ENCODE results near the gene OR1Q1.
"Not testable (repeated sequence)": the region's sequence is repeated elsewhere in the genome, so short reads cannot be mapped to it uniquely, and the experiment has no call there.

OR1Q1 gene

GRCh38 chr9:122614362-122614761 is at the start of gene OR1Q1:
Gene OR1Q1 (plus strand): TSS chr9:122614738. CDS start chr9:122614738, 0 bp downstream.
- no peak for DNase-seq

- DNase-seq, result no peak
Observed at GRCh38 chr9:122567901-122568300, 46.6 kb upstream of the OR1Q1 start.

- DNase-seq, result no peak
Observed at GRCh38 chr9:122572456-122572855, 42.1 kb upstream of the OR1Q1 start.

GRCh38 chr9:122579874-122580273 is 34.7 kb upstream of the OR1Q1 start:
- no peak for DNase-seq

GRCh38 chr9:122580360-122580759 is 34.2 kb upstream of the OR1Q1 start:
- no peak for DNase-seq

GRCh38 chr9:122583284-122583683 is 31.3 kb upstream of the OR1Q1 start, which contains the start of gene OR1L8:
Gene OR1L8 (minus strand): TSS chr9:122583384. CDS start chr9:122568477, 14,907 bp downstream.
- DNase-seq, result not testable (repeated sequence)

- no peak for DNase-seq
Observed at GRCh38 chr9:122605691-122606090, 8.8 kb upstream of the OR1Q1 start.

GRCh38 chr9:122606587-122606986 is 8.0 kb upstream of the OR1Q1 start:
- no peak for DNase-seq

- DNase-seq, result no peak
Observed at GRCh38 chr9:122609804-122610203, 4.7 kb upstream of the OR1Q1 start.

GRCh38 chr9:122619996-122620395 is 5.5 kb downstream of the OR1Q1 start:
- no peak for DNase-seq

GRCh38 chr9:122642226-122642625 is 27.7 kb downstream of the OR1Q1 start:
- DNase-seq, result no peak

GRCh38 chr9:122656378-122656777 is 41.8 kb downstream of the OR1Q1 start:
- no peak for DNase-seq

- no peak for DNase-seq
Observed at GRCh38 chr9:122657527-122657926, 43.0 kb downstream of the OR1Q1 start, which contains the start of gene OR1B1. Gene OR1B1 (minus strand): TSS chr9:122657627.

GRCh38 chr9:122661416-122661815 is 46.9 kb downstream of the OR1Q1 start, which contains the start of gene OR1L1:
Gene OR1L1 (plus strand): TSS chr9:122661716. CDS start chr9:122661716, 0 bp downstream.
- DNase-seq, result no peak

All from DMS 273 treated with DMSO at 0.1 percent for 48 hours (cell line).